Vagina (tissue), 2 donors: ENCODE results near the gene MYEOV.

Experiments used
- CTCF ChIP-seq, 3 experiments: fragments of 450-650 bp in 2 of 3; fragments of 200-600 bp in 1 of 3; sonication (generic) in 1 of 3; IDR thresholded peaks; one replicate each; pipeline ENCODE4 v1.5.1; 2017 to 2019; ENCODE audit warnings: antibody characterized with exemption in 3 of 3, mild to moderate bottlenecking in 2 of 3, moderate library complexity in 2 of 3
- POLR2A ChIP-seq, 2 donors: fragments of 450-650 bp; IDR thresholded peaks; one replicate each; pipeline ENCODE4 v1.6.1; 2017; ENCODE audit warnings: antibody characterized with exemption in 2 of 2, mild to moderate bottlenecking in 2 of 2, moderate library complexity in 2 of 2

- TF ChIP-seq POLR2A (IDR thresholded peaks at IDR 0.05), result no peak
- TF ChIP-seq CTCF (IDR thresholded peaks at IDR 0.05), result no peak
Measured at GRCh38 chr11:69320326-69320725, 26.4 kb downstream of the MYEOV start.
